Limb (tissue), 2 donors: ENCODE data around the gene ZNF717.
A peak's percentile ranks its signal among the peaks of the same experiment; 100 is the strongest.
"Not testable (repeated sequence)": the region's sequence is repeated elsewhere in the genome, so short reads cannot be mapped to it uniquely, and the experiment has no call there.

Experiments used
- DNase-seq, 2 donors: peaks; one replicate each; pipeline ENCODE4 v3.0.0-alpha.2; 2016; ENCODE audit errors: extremely low spot score in 2 of 2

ZNF717 gene

GRCh38 chr3:75785081-75785755, at the start of gene ZNF717:
Gene ZNF717, minus strand, starts transcription at chr3:75785549. Its CDS starts 2,187 bp downstream, at chr3:75783362.
- DNase-seq, result peak; percentile 70 to 95

GRCh38 chr3:75831076-75831475, 45.7 kb upstream of the ZNF717 start:
- not testable (repeated sequence) for DNase-seq

- DNase-seq, result peak in 1 of 2 donors; percentile 3
These were observed 32.7 kb upstream of the ZNF717 start for GRCh38 chr3:75818019-75818418.

- DNase-seq, result not testable (repeated sequence)
These were observed 31.2 kb upstream of the ZNF717 start for GRCh38 chr3:75816287-75817180.

- no peak for DNase-seq
These were observed 29.4 kb upstream of the ZNF717 start for GRCh38 chr3:75814797-75815196.

- no peak for DNase-seq
These were observed 2.8 kb downstream of the ZNF717 start for GRCh38 chr3:75782506-75782905.

GRCh38 chr3:75781079-75781745, 4.1 kb downstream of the ZNF717 start:
- no peak for DNase-seq

GRCh38 chr3:75777742-75778141, 7.6 kb downstream of the ZNF717 start:
- not testable (repeated sequence) for DNase-seq

GRCh38 chr3:75771631-75772030, 13.7 kb downstream of the ZNF717 start:
- not testable (repeated sequence) for DNase-seq

GRCh38 chr3:75768303-75769017, 16.9 kb downstream of the ZNF717 start:
- DNase-seq, result no peak

GRCh38 chr3:75737831-75738493, 47.4 kb downstream of the ZNF717 start:
- DNase-seq, result no peak

- DNase-seq, result no peak
These were observed 57.4 kb downstream of the ZNF717 start for GRCh38 chr3:75727985-75728384.

GRCh38 chr3:75692061-75692460, 93.3 kb downstream of the ZNF717 start:
- peak in 1 of 2 donors; percentile 39 for DNase-seq

GRCh38 chr3:75687323-75687722, 98.0 kb downstream of the ZNF717 start:
- DNase-seq, result no peak
